ENCODE measurements around the gene TTC28.
"Not testable (repeated sequence)": the region's sequence is repeated elsewhere in the genome, so short reads cannot be mapped to it uniquely, and the experiment has no call there.

TTC28 gene

GRCh38 chr22:28172892-28173670 is 506.6 kb downstream of the TTC28 start:
- DNase-seq, result peak; percentile 7

- DNase-seq, result peak; percentile 3
Observed at GRCh38 chr22:28171712-28172111, 507.9 kb downstream of the TTC28 start.

GRCh38 chr22:28171115-28171514 is 508.5 kb downstream of the TTC28 start:
- DNase-seq, result no peak

GRCh38 chr22:28169314-28169713 is 510.3 kb downstream of the TTC28 start:
- not testable (repeated sequence) for DNase-seq

GRCh38 chr22:28155808-28156207 is 523.8 kb downstream of the TTC28 start:
- no peak for DNase-seq

- DNase-seq, result no peak
Observed at GRCh38 chr22:28154861-28155260, 524.8 kb downstream of the TTC28 start.

- no peak for DNase-seq
Observed at GRCh38 chr22:28151151-28151816, 528.4 kb downstream of the TTC28 start.

GRCh38 chr22:28148816-28149465 is 530.7 kb downstream of the TTC28 start:
- DNase-seq, result no peak

- DNase-seq, result no peak
Observed at GRCh38 chr22:28147401-28147800, 532.2 kb downstream of the TTC28 start.

GRCh38 chr22:28146401-28147314 is 533.0 kb downstream of the TTC28 start:
- no peak for DNase-seq

- no peak for DNase-seq
Observed at GRCh38 chr22:28143961-28144745, 535.5 kb downstream of the TTC28 start.

GRCh38 chr22:28143241-28143865 is 536.3 kb downstream of the TTC28 start:
- DNase-seq, result no peak

GRCh38 chr22:28142361-28142961 is 537.2 kb downstream of the TTC28 start:
- no peak for DNase-seq

GRCh38 chr22:28141614-28142013 is 538.0 kb downstream of the TTC28 start:
- DNase-seq, result peak; percentile 14

GRCh38 chr22:28139961-28140360 is 539.7 kb downstream of the TTC28 start:
- DNase-seq, result no peak

GRCh38 chr22:28139516-28139915 is 540.1 kb downstream of the TTC28 start:
- DNase-seq, result no peak

GRCh38 chr22:28137036-28137435 is 542.6 kb downstream of the TTC28 start:
- DNase-seq, result no peak

GRCh38 chr22:28132466-28132865 is 547.2 kb downstream of the TTC28 start:
- no peak for DNase-seq

- DNase-seq, result no peak
Observed at GRCh38 chr22:28129319-28129962, 550.2 kb downstream of the TTC28 start.

GRCh38 chr22:28128827-28129226 is 550.8 kb downstream of the TTC28 start:
- no peak for DNase-seq

GRCh38 chr22:28125799-28126198 is 553.8 kb downstream of the TTC28 start:
- no peak for DNase-seq
